ENCODE results near the gene FSTL4.

Gene FSTL4

DNA sequence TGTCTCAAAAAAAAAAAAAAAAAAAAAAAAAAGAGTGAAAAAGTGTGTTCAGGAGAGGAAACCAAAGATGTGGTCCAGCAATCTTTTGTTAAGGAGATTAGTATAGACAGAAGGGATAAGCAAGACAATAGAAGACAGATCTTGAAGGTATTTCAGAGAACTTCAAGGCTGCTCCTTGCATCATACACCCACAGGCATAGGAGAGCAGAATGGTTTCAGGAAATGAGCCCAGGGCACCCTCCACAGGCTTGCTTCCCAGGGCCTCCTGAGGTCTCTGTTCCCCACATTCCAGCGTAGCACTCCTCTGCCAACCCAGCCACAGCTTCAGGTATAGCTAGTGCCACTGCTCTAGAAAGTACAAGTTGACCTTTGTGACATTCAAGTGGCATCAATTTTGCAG, 65.8 kb downstream of the FSTL4 start:
- no peak for DNase-seq
- H3K79me2 ChIP-seq (ENCODE audit: insufficient read depth, low read length) = no peaks in the 10 kb centered on the region
- H2AFZ ChIP-seq (ENCODE audit: low read depth, low read length) = no peak overlapping the region
- H3K4me1 ChIP-seq (ENCODE audit: insufficient read depth, low read length) = no peaks in the 10 kb centered on the region
- no peak overlapping the region for H3K9ac ChIP-seq (ENCODE audit: low read depth, low read length)
- H3K4me2 ChIP-seq (ENCODE audit: insufficient read depth, low read length) = no peak overlapping the region
- no peaks in the 10 kb centered on the region for H3K9me3 ChIP-seq (ENCODE audit: insufficient read depth, low read length, severe bottlenecking)
- no peaks in the 10 kb centered on the region for H4K20me1 ChIP-seq (ENCODE audit: insufficient read depth, low read length)
- H3K27me3 ChIP-seq (ENCODE audit: insufficient read depth, low read length, poor library complexity) = peaks cover 8% of the 10 kb centered on the region
- no peak overlapping the region for H3K27ac ChIP-seq (ENCODE audit: low read length)
- ATAC-seq (ENCODE audit: insufficient read depth, low read depth) = no peak
- TF ChIP-seq EZH2 (IDR thresholded peaks at IDR 0.05; ENCODE audit: borderline replicate concordance, low read depth, low read length, severe bottlenecking) = no peak
- no peak for TF ChIP-seq CTCF (IDR thresholded peaks at IDR 0.05; ENCODE audit: borderline replicate concordance, extremely low read depth, low read length, poor library complexity, severe bottlenecking)
- no peaks in the 10 kb centered on the region for H3K36me3 ChIP-seq (ENCODE audit: insufficient read depth, low read length)
- H3K4me3 ChIP-seq (ENCODE audit: low read depth in 1 of 2, low read length in 2 of 2) = no peak overlapping the region

- Histone ChIP-seq H3K4me3 (ENCODE audit: low read depth in 1 of 2, low read length in 2 of 2) (no peak overlapping the region), H3K9me3 (ENCODE audit: insufficient read depth, low read length, severe bottlenecking) (no peaks in the 10 kb centered on the region), H3K9ac (ENCODE audit: low read depth, low read length) (no peak overlapping the region), H3K4me1 (ENCODE audit: insufficient read depth, low read length) (no peaks in the 10 kb centered on the region), H3K36me3 (ENCODE audit: insufficient read depth, low read length) (no peaks in the 10 kb centered on the region), H3K27me3 (ENCODE audit: insufficient read depth, low read length, poor library complexity) (peaks cover 13% of the 10 kb centered on the region), H3K27ac (ENCODE audit: low read length) (no peak overlapping the region), H2AFZ (ENCODE audit: low read depth, low read length) (no peak overlapping the region), H3K79me2 (ENCODE audit: insufficient read depth, low read length) (no peaks in the 10 kb centered on the region), H4K20me1 (ENCODE audit: insufficient read depth, low read length) (no peaks in the 10 kb centered on the region), H3K4me2 (ENCODE audit: insufficient read depth, low read length) (no peak overlapping the region)
- TF ChIP-seq EZH2 (IDR thresholded peaks at IDR 0.05; ENCODE audit: borderline replicate concordance, low read depth, low read length, severe bottlenecking) = no peak
- no peak for TF ChIP-seq CTCF (IDR thresholded peaks at IDR 0.05; ENCODE audit: borderline replicate concordance, extremely low read depth, low read length, poor library complexity, severe bottlenecking)
- no peak for ATAC-seq (ENCODE audit: insufficient read depth, low read depth)
- no peak for DNase-seq
Measured at GRCh38 chr5:133544346-133544745, 68.0 kb downstream of the FSTL4 start.

- H3K36me3 ChIP-seq (ENCODE audit: insufficient read depth, low read length) = no peaks in the 10 kb centered on the region
- H3K27me3 ChIP-seq (ENCODE audit: insufficient read depth, low read length, poor library complexity) = peaks cover 19% of the 10 kb centered on the region
- no peaks in the 10 kb centered on the region for H3K9me3 ChIP-seq (ENCODE audit: insufficient read depth, low read length, severe bottlenecking)
- ATAC-seq (ENCODE audit: insufficient read depth, low read depth) (no peak), DNase-seq (no peak)
- no peak overlapping the region for H3K4me3 ChIP-seq (ENCODE audit: low read depth in 1 of 2, low read length in 2 of 2)
- no peaks in the 10 kb centered on the region for H3K79me2 ChIP-seq (ENCODE audit: insufficient read depth, low read length)
- no peak for TF ChIP-seq EZH2 (IDR thresholded peaks at IDR 0.05; ENCODE audit: borderline replicate concordance, low read depth, low read length, severe bottlenecking)
- TF ChIP-seq CTCF (IDR thresholded peaks at IDR 0.05; ENCODE audit: borderline replicate concordance, extremely low read depth, low read length, poor library complexity, severe bottlenecking) = no peak
- no peak overlapping the region for H2AFZ ChIP-seq (ENCODE audit: low read depth, low read length)
- H3K4me2 ChIP-seq (ENCODE audit: insufficient read depth, low read length) = no peak overlapping the region
- H3K4me1 ChIP-seq (ENCODE audit: insufficient read depth, low read length) = no peaks in the 10 kb centered on the region
- H3K27ac ChIP-seq (ENCODE audit: low read length) = no peak overlapping the region
- no peaks in the 10 kb centered on the region for H4K20me1 ChIP-seq (ENCODE audit: insufficient read depth, low read length)
- no peak overlapping the region for H3K9ac ChIP-seq (ENCODE audit: low read depth, low read length)
Measured at GRCh38 chr5:133539818-133540217, 72.5 kb downstream of the FSTL4 start.

DNA sequence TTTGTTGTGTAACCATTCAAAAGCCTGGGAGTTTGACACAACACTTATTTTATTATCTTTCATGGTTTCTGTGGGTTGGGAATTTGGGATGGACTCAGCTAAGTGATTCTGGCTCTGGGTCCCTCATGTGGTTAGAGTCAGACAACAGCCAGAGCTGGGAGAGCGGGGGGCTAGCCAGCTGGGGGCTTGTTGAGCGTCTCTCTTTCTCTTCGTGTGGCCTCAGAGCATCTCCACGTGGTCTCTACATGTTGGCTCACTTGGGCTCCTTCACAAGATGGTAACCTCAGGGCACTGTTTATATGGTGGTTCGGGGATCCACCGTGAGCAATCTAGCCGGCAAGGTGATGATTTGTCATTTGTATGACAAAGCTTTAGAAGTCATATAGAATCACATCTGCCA, 73.6 kb downstream of the FSTL4 start:
- no peaks in the 10 kb centered on the region for H3K4me1 ChIP-seq (ENCODE audit: insufficient read depth, low read length)

More for the DNA sequence above, 73.6 kb downstream of the FSTL4 start:
- H3K27me3 ChIP-seq (ENCODE audit: insufficient read depth, low read length, poor library complexity) = peaks cover 19% of the 10 kb centered on the region
- H3K4me3 ChIP-seq (ENCODE audit: low read depth in 1 of 2, low read length in 2 of 2) = no peak overlapping the region
- no peak overlapping the region for H3K9ac ChIP-seq (ENCODE audit: low read depth, low read length)
- H2AFZ ChIP-seq (ENCODE audit: low read depth, low read length) = no peak overlapping the region
- DNase-seq = no peak
- no peak overlapping the region for H3K4me2 ChIP-seq (ENCODE audit: insufficient read depth, low read length)
- H3K36me3 ChIP-seq (ENCODE audit: insufficient read depth, low read length) = no peaks in the 10 kb centered on the region
- no peaks in the 10 kb centered on the region for H3K9me3 ChIP-seq (ENCODE audit: insufficient read depth, low read length, severe bottlenecking)
- no peaks in the 10 kb centered on the region for H3K79me2 ChIP-seq (ENCODE audit: insufficient read depth, low read length)
- ATAC-seq (ENCODE audit: insufficient read depth, low read depth) = no peak
- no peaks in the 10 kb centered on the region for H4K20me1 ChIP-seq (ENCODE audit: insufficient read depth, low read length)
- H3K27ac ChIP-seq (ENCODE audit: low read length) = no peak overlapping the region
- TF ChIP-seq CTCF (IDR thresholded peaks at IDR 0.05; ENCODE audit: borderline replicate concordance, extremely low read depth, low read length, poor library complexity, severe bottlenecking) (no peak), EZH2 (IDR thresholded peaks at IDR 0.05; ENCODE audit: borderline replicate concordance, low read depth, low read length, severe bottlenecking) (no peak)
